Prostate gland (tissue), 2 donors: ENCODE results near the gene AICDA.
"Not testable (repeated sequence)": the region's sequence is repeated elsewhere in the genome, so short reads cannot be mapped to it uniquely, and the experiment has no call there.

Experiments
- CTCF ChIP-seq, 4 experiments: fragments of 200-600 bp in 2 of 4; fragments of 450-650 bp in 2 of 4; sonication (generic) in 2 of 4; IDR thresholded peaks; 1 replicate in 3 of 4; 2 replicates in 1 of 4; pipeline ENCODE4 v1.5.1; 2016 to 2019; ENCODE audit warnings: antibody characterized with exemption in 4 of 4, mild to moderate bottlenecking in 2 of 4, moderate library complexity in 2 of 4
- POLR2A ChIP-seq: fragments of 450-650 bp; IDR thresholded peaks from one replicate; pipeline ENCODE4 v1.6.1; 2016; ENCODE audit warnings: antibody characterized with exemption, mild to moderate bottlenecking
- POLR2AphosphoS5 ChIP-seq: sonication (generic); formaldehyde crosslinking; IDR thresholded peaks from one replicate; pipeline ENCODE4 v1.6.1; 2017; ENCODE audit warnings: antibody characterized with exemption

GRCh38 chr12:8624750-8625149 lies 12.1 kb upstream of the AICDA start:
- not testable (repeated sequence) for TF ChIP-seq CTCF (IDR thresholded peaks at IDR 0.05); POLR2A; POLR2AphosphoS5
